ENCODE data around the gene C22orf15.

The C22orf15 gene, protein sequence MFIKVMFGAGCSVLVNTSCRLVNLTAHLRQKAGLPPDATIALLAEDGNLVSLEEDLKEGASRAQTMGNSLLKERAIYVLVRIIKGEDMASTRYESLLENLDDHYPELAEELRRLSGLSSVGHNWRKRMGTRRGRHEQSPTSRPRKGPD

GRCh38 chr22:23762842-23763578, at the start of gene C22orf15:
Gene C22orf15, plus strand, starts transcription at chr22:23762990. Its CDS starts 317 bp downstream, at chr22:23763307.
- peak within 1 kb of the TSS; percentile 38 for H3K4me3 ChIP-seq (ENCODE audit: low read depth, low read length)
- TF ChIP-seq CTCF (IDR thresholded peaks at IDR 0.05; ENCODE audit: borderline replicate concordance, insufficient read depth, low read depth, low read length) = no peak

DNA sequence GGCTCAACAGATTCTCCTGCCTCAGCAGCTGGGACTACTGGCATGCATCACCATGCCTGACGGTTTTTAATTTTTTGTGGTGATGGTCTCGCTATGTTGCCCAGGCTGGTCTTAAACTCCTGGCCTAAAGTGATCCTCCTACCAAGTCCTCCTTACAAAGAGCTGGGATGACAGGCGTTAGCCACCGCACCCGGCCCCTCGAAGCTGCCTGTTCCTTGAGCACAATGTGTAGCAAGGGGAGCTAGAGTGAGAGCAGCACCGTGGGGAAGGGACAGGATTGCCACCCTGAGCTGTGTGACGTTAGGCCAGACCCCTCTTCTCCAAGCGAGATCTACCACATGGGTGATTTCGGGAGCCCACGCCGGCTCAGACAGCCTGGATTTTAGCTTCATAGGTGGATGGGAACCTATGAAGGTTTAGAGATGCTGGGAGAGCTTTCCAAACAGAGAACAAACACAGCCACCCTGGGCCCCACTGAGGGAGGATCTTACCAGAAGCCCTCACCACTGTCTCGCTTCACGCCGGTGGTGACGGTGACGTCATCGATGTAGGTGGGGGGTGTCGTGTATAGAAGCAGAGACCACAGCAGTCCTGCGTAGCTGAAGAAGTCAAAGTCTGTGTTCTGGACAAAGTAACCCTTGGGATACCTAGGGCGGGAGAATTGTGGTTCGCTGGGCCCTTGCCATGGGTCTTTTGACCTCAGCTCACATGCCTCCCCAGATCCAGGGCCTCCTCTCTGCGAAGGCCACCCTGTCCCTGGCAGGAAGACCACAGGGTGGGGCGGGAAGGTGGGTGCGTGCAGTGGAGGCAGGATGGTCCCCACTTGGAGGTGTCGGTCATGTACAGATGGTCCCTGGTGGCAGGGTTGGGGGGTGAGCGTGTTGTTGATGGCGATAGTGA, 48.8 kb upstream of the C22orf15 start:
- no peak for TF ChIP-seq CTCF (IDR thresholded peaks at IDR 0.05; ENCODE audit: borderline replicate concordance, insufficient read depth, low read depth, low read length)

DNA sequence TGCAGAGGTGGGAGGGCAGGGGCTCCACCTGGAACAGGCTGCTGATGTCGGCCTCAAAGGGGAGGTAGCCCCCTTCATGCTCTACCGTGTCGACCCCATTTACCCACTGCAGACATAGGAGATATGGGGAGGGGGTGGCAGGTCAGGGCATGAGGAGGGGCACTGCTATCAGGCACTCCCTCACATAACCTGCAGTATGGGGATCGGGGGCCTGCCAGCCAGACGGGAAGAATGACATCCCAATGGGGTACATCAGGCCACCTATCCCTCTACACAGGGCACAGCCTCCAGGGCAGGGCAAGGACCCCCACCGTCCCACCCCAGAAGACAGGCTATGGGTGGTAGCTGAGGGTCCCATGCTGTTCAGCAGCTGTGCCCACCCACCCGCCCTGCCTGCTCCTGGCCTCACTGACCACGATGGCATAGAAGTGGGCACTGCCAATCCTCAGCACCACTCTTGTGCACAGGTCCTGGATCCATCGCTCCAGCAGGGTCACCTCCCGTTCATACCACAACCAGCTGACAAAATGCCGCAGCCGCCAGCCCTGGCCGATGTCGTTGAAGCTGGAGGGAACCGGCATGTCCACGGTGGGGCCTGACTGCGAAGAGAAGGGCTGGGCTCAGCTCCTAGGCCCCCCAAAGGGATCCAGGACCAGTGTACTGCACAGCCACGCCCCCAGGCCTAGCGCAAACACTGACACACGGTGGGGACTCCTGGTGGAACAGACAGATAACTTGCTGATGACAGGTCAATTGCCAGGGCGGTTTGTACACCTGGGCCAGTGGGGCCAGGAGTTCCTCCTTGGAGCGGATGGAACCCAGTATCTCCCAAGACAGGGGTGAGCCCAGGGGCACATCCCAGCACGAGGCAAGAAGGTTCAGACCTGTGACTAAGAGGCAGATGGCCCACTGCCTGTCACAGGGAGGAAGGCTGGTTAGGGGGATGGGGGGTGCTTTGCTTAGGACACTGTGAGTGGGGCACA, 47.9 kb upstream of the C22orf15 start:
- H3K4me3 ChIP-seq (ENCODE audit: low read depth, low read length) = no peak overlapping the region

More for the DNA sequence above, 48.8 kb upstream of the C22orf15 start:
- no peak overlapping the region for H3K4me3 ChIP-seq (ENCODE audit: low read depth, low read length)

GRCh38 chr22:23715806-23716375, 46.9 kb upstream of the C22orf15 start:
- H3K4me3 ChIP-seq (ENCODE audit: low read depth, low read length) = peak overlapping the region; percentile 77
- TF ChIP-seq CTCF (IDR thresholded peaks at IDR 0.05; ENCODE audit: borderline replicate concordance, insufficient read depth, low read depth, low read length) = no peak

More for the DNA sequence above, 47.9 kb upstream of the C22orf15 start:
- TF ChIP-seq CTCF (IDR thresholded peaks at IDR 0.05; ENCODE audit: borderline replicate concordance, insufficient read depth, low read depth, low read length) = no peak

DNA sequence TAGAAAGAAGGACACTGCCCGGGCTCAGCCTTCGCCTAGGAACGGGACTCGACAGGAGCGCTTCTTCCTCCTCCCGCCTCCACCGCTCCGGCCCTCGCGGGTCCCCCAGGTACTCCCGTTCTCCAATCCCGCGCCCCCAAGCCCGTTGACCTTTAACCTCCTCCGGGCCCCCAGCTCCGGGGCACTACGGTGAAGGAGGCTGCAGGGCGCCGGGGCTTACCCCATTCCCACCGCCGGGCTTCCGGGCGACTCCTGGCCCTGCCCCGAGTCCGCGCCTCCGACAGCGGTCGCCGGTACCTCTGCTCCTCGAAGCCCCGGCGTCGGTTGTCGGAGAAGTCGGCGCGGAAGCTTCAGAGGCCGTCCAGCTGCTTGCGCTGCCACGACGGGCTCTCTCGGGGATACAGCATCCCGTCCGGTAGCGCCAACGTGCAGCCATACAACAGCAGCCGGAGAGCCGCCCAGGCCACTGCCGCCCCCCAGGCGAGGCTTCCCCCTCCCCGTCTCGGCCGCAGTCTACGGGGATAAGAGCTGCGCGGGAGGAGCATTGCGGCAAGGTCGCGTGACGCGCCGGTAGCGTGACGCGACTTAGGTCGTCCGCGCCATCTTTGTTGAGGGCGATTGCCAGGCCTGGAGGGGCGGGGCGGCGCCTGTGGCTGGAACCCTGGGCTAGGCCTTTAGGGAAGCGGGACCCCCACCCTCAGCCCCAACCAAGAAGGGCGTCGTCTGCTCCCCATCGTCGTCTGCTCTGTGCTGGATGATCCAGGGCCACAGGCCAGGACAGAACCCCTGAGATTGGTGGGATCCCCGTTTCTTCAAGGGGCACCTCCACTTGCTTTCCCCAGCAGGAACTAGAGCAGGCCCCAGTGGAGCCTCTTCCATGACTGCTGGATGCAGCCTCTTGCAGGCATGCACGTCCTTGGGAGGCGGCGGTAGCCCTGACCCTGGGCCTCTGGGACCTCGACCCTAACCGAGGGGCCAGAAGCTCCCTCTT, 45.7 kb upstream of the C22orf15 start:
- TF ChIP-seq CTCF (IDR thresholded peaks at IDR 0.05; ENCODE audit: borderline replicate concordance, insufficient read depth, low read depth, low read length) = no peak
- peak overlapping the region; percentile 77 for H3K4me3 ChIP-seq (ENCODE audit: low read depth, low read length)

All from GM12875 (cell line).